OCI-LY7 (cell line): ENCODE data around the gene SLX4IP.
"Not testable (repeated sequence)": the region's sequence is repeated elsewhere in the genome, so short reads cannot be mapped to it uniquely, and the experiment has no call there.

Experiments
- EZH2phosphoT487 ChIP-seq: fragments of 200-600 bp; sonication (generic); IDR thresholded peaks from 2 replicates; pipeline ENCODE4 v1.6.1; 2018; ENCODE audit warnings: low read depth, borderline replicate concordance, mild to moderate bottlenecking, mixed run types, antibody characterized with exemption, low read length, moderate library complexity, mixed read lengths
- TF ChIP-seq, protein P1 (sequence below): fragments of 200-600 bp; sonication (generic); conservative IDR thresholded peaks from 2 replicates; pipeline ENCODE4 v1.5.1; 2014; ENCODE audit warnings: mild to moderate bottlenecking, antibody characterized with exemption, low read length, moderate library complexity, mixed read lengths

- TF ChIP-seq, protein P1, sequence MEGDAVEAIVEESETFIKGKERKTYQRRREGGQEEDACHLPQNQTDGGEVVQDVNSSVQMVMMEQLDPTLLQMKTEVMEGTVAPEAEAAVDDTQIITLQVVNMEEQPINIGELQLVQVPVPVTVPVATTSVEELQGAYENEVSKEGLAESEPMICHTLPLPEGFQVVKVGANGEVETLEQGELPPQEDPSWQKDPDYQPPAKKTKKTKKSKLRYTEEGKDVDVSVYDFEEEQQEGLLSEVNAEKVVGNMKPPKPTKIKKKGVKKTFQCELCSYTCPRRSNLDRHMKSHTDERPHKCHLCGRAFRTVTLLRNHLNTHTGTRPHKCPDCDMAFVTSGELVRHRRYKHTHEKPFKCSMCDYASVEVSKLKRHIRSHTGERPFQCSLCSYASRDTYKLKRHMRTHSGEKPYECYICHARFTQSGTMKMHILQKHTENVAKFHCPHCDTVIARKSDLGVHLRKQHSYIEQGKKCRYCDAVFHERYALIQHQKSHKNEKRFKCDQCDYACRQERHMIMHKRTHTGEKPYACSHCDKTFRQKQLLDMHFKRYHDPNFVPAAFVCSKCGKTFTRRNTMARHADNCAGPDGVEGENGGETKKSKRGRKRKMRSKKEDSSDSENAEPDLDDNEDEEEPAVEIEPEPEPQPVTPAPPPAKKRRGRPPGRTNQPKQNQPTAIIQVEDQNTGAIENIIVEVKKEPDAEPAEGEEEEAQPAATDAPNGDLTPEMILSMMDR = not testable (repeated sequence)
- not testable (repeated sequence) for TF ChIP-seq EZH2phosphoT487
Measured at GRCh38 chr20:10417218-10417617, 17.9 kb upstream of the SLX4IP start.
